IPS-NIHi7 (cell line): ENCODE results near the gene SIK3.
"Not testable (repeated sequence)": the region's sequence is repeated elsewhere in the genome, so short reads cannot be mapped to it uniquely, and the experiment has no call there.

Experiments used
- DNase-seq: peaks from one replicate; pipeline ENCODE4 v3.0.0; 2012; ENCODE audit warnings: mixed read lengths; ENCODE audit errors: extremely low spot score

SIK3 gene

DNA sequence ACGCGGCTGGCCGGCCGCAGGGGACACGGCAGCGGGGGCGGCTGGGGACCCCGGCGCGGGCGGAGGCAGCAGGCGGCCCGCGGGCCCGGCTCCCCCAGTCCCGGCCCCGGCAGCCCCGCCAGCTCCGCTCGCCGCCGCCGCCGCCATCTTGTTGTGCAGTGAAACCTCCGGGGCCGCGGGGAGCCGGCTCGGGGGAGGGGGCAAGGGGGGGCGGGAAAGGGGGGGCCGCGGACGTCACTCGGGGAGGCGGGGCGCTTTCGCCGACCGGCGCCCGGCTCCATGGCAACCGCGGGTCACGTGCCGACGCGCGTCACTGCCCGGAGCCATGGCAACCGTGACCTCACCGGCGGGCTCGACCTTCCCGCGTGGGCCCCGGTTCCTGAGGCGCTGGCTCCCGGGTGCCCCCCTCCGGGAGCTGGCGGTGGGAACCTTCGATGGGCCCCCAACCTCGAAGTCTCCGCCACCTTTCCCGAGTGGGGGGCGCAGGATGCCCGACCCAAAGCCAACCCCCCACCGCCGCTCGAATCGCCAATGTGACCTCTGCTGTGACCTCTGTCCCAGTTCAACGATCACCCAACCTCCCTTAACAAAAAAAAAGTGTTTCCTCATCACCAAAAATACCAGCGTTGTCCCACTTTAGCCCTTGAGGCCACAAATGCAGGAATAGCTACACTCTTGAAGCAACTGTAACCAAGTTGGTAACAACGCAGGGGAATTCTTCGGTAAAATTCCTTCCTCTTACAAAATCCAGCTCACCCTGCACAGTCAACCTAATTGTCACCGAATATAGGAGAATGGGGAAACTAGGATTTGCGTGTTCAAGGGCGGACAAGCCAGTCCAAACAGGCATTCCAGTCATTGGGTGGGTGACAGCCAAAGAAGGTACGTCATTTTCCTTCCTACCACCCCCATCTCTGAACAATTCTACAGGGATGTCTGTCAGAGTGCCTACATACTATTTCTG lies at the start of gene SIK3:
Gene SIK3 (minus strand): TSS at position 160 of the 964 bp plus-strand sequence. CDS start 13 bp downstream, at position 147.
- DNase-seq, result peak; percentile 99

DNA sequence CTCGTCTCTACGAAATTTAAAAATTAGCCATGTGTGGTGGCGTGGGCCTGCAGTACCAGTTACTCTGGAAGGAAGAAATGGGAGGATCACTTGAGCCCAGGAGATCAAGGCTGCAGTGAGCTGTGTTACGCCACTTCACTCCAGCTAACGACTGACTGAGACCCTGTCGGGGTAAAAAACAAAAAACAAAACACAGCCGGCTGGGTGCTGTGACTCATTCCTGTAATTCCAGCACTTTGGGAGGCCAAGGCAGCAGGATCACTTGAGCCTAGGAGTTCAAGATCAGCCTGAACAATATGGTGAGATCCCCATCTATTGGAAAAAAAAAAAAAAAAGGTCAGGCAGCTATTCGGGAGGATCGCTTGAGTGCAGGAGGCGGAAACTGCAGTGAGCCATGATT lies 48.3 kb upstream of the SIK3 start:
- DNase-seq, result no peak

DNA sequence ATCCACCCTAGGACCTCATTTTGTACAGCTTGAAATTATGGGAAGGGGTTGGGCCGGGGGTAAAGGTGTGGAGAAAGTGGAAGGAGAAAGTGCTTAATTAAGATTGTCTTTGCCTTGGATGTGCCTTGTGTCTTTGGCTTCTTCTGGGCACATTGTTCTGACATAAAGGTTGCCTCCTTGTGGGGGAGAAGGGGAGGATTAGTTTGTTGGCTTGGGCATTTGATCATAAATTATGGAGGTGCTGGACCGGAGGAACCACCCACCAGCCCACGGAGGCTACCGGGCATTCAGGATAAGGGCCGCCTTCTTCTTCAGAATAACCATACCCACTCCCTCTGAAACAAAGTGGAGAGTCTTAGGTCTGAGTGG lies 47.1 kb upstream of the SIK3 start:
- peak; percentile 22 for DNase-seq

DNA sequence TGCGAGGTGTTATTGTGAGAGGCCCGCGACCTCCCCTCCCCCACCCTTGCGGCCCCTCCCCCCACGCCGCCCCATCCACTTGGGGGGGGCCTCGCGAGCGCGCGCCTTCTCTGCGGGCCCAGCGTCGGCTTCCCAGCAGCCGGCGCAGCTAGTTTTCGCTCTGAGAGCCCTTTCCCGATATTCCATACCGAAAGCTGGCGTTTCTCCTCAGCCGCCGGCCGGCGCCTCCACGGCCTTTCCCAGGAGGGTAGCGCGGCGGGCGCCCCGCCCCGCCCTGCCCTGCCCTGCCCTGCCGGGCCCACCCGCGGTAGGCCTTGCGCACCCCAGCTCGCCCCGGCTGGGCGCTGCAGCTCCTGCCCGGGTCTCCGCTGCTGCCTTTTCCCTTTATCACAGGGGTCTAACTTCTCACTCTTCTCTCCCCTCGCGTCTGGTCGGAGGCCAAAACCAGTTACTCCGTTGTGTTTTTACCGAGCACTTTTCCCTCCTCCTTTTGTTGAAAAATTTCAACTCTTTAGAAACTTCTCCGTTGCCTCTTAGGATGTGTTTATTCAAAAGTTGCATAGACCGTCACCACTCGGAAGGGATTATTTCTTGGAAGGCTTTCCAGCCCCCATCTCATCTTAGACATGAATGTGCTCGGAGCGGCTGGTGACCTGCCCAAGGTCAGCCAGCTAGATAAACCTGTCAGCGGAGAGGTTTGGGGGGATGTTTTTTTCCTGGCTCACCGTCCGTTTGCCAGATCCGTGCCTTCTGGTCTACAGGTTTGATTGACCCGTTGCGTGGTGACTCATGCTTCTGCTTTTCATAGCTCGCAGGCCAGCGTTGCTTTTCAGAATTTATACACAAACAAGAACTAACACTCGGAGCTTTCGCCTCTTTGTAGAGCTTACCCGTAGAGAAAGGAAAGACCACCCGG lies 46.5 kb upstream of the SIK3 start:
- peak; percentile 71 for DNase-seq

DNA sequence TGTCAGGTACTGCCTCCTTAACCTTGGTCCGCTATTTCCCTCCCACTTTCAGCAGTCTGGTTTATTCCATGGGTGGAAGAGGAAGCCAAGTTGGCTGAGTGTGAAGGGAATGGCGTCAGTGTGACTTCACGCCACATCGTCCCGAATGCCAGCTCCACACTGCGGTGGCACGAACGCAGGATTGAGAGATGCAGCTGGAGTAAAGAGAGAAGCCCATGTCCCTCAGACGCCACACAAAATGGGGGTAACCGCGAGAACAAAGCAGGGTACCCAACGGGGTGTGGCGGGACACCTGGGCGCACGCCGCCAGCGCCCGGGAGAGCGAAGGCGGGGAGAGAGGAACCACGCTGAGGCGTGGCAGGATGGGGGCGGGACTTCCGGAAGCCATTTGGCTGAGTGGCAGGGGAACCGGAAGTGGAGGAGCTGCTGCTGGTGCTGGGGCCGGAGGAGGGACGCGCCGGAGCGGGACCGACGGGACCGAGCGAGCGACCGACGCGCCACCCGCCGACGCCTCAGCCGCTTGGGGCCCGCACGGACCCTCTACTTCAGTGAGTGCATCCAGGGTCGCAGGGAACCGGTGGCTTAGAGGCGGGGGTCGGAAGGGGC lies 45.7 kb upstream of the SIK3 start, which contains the start of gene PAFAH1B2:
Gene PAFAH1B2 (plus strand): TSS at position 417 of the 606 bp plus-strand sequence. CDS start 8,161 bp downstream, outside the sequence.
- peak; percentile 98 for DNase-seq

DNA sequence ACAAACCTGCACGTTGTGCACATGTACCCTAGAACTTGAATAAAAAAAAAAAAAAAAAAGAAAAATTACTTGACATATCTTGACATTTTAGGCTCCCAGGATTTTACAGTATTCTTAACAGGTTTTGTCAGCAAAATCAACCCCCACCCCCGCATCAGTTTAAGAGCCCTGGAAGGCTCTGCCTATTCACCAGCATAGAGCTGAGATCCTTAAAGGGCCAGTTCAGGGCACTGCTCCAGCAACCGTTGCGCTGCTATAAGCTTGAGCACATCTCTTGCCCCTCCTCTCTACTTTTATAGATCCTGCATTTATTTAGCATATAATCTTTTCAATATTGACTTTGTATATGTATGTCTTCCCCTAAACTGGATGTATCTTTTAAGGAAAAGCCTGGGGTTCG lies 45.2 kb upstream of the SIK3 start:
- peak; percentile 66 for DNase-seq

DNA sequence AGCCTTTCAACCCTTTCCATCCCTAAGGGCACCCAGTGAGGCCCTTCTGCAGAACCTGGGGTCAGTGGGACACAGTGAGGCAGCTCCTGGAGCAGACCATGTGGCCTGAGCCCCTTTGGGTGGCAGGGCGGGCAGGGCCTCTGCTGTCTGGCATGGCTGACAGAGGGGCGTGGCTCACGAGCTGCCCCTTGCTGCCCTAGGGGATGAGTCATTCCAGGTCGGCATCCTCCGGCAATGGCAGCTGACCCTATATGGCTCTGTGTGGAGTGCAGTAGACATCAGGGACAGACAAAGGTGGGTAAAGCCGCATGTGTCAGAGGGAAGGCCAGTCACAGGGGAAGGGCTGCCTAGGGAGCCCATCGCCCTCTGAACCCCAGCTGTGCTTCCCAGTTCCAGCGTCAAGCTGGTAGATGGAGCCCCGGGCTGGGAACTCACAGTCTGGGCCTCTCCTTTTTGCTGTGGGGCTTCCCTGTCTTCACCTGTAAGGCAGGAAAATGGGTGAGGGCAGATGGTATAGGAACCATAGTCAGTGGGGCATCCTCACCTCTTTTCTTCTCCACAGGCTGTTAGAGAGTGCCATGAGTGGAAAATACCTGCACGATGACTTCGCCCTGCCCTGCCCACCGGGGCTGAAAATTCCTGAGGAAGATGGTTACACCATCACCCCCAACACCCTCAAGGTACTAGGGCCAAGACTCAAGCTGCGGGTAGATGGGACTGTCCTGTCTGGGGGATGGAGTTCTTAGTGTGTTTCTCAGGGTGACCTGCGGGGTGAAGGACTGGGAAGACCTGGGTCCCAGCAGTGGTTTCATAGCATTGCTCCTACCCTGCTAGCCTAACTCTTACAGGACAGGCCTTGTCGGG lies 39.2 kb upstream of the SIK3 start:
- DNase-seq, result not testable (repeated sequence)

DNA sequence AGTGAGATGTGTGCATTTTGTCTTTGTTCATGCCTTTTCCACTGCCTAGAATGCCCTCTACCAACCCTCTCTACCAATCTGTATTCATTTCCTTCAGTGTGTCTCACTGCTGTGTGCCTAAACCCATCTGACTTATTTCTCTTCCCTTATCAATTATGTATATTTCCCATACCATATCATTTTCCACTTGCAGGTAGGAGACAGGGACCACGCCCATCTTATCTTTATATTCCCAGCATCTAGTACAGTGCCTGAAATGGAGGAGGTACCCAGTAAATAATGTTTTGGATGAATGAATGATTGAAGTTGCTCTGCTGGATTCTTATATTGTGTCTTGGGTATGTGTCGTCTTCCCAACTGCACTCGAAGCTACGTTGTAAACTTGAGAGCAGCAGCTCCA lies 36.8 kb upstream of the SIK3 start:
- not testable (repeated sequence) for DNase-seq

DNA sequence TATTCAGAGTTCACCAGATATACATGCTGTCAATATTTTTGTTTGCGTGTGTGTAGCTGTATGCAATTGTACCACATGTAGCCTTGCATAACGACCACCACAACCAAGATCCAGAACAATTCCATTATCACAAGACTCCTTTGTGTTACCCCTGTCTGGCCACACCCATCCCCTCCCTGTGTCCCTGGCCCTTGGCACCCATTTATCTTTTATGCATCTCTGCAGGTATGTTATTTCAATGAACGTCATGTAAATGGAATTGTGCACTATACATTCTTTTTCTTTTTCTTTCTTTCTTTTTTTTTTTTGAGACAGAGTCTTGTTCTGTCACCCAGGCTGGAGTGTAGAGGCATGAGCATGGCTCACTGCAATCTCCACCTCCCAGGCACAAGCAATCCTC lies 36.2 kb upstream of the SIK3 start:
- no peak for DNase-seq

DNA sequence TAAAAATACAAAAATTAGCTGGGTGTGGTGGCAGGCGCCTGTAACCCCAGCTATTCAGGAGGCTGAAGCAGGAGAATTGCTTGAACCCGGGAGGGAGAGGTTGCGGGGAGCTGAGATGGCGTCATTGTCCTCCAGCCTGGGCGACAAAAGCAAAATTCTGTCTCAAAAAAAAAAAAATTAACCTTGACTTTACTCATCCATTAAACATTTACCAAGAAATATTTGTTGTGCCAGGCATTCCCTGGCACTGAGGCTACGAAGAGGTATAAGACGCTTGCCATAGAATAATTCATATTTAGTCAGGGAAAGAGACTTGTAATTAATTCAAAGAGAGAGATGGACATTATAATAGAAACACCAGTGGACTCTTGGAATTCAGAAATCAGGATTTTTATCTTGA lies 32.7 kb upstream of the SIK3 start:
- no peak for DNase-seq

DNA sequence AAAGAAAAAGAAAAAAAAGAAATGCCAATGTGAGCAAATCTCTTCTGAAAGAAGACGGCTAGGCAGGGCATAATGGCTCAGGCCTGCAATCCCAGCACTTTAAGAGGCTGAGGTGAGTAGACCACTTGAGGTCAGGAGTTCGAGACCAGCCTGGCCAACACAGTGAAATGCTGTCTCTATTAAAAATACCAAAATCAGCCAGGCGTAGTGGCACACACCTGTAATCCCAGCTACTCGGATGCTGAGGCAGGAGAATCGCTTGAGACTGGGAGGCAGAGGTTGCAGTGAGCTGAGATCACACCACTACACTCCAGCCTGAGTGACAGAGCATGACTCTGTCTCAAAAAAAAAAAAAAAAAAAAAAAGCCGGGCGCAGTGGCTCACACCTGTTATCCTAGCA lies 32.2 kb upstream of the SIK3 start:
- not testable (repeated sequence) for DNase-seq

DNA sequence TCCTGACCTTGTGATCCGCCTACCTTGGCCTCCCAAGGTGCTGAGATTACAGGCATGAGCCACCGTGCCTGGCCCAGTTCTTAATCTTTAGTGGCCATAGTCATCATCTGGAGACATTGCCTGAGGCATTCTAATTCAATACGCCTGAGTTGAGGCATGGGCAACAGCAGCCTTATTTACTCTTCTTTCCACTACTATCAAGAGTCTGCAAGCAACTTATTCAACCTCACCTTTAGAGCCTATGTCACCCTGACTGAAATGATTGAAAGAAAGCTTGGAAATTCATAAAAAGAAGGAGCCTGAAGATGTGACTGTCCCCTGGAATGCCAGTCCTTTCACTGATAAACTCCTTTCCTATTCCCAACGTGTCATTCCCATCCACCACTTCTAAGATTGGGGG lies 30.1 kb upstream of the SIK3 start:
- DNase-seq, result no peak

DNA sequence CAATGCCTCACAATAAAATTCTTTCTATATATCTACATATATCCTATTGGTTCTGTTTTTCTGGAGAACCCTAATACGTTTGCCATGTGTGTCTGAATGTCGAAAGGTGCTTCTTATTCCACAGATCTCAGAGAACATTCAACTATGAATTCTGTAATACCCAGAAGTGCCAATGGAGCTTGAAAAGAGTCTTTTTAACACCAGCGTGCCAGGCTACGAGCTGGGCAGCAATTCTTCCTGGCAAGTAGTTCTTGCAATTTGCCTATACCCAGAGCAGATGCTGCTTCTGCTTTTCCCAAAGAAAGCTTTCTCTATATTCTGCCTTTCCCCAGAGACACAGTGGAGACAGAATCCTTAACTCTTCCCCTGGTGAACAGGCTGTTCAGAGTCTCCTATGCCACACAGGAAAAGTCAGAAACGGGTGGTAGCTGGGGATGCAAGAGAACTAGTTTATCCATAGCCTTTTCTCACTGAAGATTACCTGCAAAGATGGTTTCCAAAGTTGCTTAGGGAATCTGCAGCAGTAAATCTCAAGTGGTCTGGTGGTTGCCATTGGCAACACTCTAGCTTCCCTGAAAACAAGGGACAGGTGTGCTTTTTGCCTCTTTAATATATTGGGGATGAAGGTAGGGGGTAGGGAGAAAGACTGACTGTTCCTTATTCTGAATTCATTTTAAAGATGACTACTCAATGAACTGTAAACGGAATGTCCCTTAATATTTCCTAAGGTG lies 29.1 kb upstream of the SIK3 start:
- no peak for DNase-seq

DNA sequence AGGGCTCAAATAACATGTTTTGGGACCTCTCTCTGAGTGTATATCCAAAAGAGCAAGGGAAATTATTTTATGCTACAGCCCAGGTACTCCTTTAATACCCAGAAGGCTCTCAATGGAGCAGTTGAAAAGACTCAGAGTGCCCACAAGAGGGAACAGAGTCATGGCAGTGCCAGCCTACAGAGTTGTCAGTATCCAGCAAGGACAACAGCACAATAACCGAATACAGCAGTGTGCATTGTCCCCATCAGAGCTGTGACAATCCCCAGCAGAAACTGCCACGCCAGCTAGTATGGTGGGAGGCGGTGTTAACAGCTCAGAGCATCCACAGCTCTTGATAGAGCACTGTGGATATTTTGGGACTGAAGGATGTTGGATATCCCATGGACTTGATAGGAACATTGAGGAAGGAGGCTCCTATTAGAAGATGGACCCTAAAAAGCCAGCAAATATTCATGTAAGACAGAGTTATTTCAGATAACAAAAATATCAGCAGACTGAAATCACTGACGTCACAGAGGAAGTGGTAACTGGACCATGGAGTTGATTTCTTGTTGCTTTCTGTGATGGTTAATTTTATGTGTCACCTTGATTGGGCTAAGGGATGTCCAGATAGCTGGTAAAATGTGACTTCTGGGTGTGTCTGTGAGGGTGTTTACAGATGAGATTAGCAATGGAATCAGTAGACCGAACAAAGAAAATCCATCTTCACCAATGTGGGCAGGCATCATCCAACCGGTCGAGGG lies 28.2 kb upstream of the SIK3 start:
- DNase-seq, result no peak

DNA sequence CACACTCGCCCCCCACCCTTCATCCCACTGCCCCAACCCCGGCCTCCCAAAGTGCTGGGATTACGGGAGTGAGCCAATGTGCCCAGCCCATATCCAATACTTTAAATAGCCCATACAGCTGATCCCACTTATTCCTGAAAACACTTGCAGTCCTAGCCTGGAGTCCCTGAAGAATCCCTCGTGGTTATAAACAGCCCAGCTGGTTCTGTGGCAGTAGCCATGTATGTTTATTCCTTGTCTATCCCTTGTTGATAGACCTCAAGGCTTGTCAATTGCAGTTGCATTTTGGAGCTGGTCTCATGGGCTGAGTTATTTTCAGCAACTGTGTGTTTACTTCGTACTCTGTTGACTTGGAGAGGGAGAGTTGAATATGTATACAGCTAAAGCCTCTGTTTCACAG lies 24.3 kb upstream of the SIK3 start:
- DNase-seq, result no peak

DNA sequence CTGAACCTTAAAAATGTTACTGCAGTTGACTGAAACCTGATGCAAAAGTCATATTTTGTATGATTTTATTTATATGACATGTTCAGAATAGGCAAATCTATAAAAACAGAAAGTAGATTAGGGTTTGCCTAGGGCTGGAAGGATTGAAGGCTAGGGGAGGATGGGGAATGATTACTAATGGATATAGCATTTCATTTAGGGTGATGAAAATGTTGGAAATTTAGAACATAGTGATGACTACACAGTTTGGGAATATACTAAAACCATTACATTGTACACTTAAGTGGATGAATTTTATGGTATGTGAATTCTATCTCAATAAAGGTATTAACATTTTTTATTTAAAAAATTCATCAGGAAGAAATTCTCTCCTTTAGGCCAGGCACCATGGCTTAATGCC lies 22.9 kb upstream of the SIK3 start:
- DNase-seq, result no peak

DNA sequence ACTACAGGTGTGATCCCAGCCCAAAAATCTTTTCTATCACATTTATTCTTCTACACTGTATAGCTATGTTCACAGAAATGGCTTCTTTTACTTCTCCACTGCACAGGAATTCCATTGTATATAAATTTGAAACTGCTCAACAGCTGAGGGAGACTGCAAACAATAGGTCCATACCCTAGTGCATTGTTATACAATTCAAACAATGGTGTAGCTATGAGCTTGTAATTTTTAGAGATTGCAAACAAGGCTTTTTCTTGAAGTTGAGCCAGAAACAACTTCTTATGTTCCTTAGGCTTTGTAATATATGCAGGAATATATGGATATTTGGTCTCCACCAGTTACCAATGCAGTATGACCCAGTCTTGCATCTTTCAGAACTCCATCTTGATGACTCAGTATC lies 19.5 kb upstream of the SIK3 start:
- DNase-seq, result no peak

DNA sequence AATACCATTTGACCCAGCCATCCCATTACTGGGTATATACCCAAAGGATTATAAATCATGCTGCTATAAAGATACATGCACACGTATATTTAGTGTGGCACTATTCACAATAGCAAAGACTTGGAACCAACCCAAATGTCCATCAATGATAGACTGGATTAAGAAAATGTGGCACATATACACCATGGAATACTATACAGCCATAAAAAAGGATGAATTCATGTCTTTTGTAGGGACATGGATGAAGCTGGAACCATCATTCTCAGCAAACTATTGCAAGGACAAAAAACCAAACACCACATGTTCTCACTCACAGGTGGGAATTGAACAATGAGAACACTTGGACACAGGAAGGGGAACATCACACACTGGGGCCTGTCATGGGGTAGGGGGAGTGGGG lies 14.7 kb upstream of the SIK3 start:
- not testable (repeated sequence) for DNase-seq

DNA sequence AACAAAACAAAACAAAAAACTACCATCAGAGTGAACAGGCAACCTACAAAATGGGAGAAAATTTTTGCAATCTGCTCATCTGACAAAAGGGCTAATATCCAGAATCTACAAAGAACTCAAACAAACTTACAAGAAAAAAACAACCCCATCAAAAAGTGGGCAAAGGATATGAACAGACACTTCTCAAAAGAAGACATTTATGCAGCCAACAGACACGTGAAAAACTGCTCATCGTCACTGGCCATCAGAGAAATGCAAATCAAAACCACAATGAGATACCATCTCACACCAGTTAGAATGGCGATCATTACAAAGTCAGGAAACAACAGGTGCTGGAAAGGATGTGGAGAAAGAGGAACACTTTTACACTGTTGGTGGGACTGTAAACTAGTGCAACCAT lies 14.3 kb upstream of the SIK3 start:
- not testable (repeated sequence) for DNase-seq
